K562 (cell line): ENCODE measurements around the gene RAB38.

ENCODE experiments used
- CTCF ChIP-seq, 3 experiments: IDR thresholded peaks in 2 of 3; conservative IDR thresholded peaks in 1 of 3; 2 replicates each; pipeline ENCODE4 v1.5.1; 2011 to 2012; ENCODE audit warnings: low read length in 3 of 3, mild to moderate bottlenecking in 3 of 3, control low read depth in 2 of 3, improper control_type of control experiment in 1 of 3, inconsistent platforms in 1 of 3, low read depth in 1 of 3, mixed read lengths in 1 of 3, moderate library complexity in 1 of 3; ENCODE audit not compliant: insufficient read depth in 2 of 3
- ESRRA ChIP-seq: fragments of 450-650 bp; IDR thresholded peaks from 2 replicates; pipeline ENCODE4 v1.6.1; 2014; ENCODE audit warnings: low read depth, mild to moderate bottlenecking, moderate library complexity, borderline replicate concordance
- GTF2F1 ChIP-seq: IDR thresholded peaks from 2 replicates; pipeline ENCODE4 v1.6.1; 2011; ENCODE audit warnings: low read depth, low read length, improper control_type of control experiment
- MTA2 ChIP-seq: fragments of 450-650 bp; IDR thresholded peaks from 2 replicates; pipeline ENCODE4 v1.6.1; 2016; ENCODE audit warnings: low read depth
- MXI1 ChIP-seq: IDR thresholded peaks from 2 replicates; pipeline ENCODE4 v1.6.1; 2011; ENCODE audit warnings: low read depth, mild to moderate bottlenecking, improper control_type of control experiment, low read length
- NBN ChIP-seq: fragments of 450-650 bp; IDR thresholded peaks from 2 replicates; pipeline ENCODE4 v1.6.1; 2016; ENCODE audit warnings: low read depth, mild to moderate bottlenecking
- NFIC ChIP-seq: fragments of 450-650 bp; IDR thresholded peaks from 2 replicates; pipeline ENCODE4 v1.6.1; 2017; ENCODE audit warnings: mild to moderate bottlenecking, inconsistent platforms
- POLR2A ChIP-seq: fragments of 450-650 bp; conservative IDR thresholded peaks from 2 replicates; pipeline ENCODE4 v1.6.1; 2016
- POLR2AphosphoS2 ChIP-seq: IDR thresholded peaks from 2 replicates; pipeline ENCODE4 v1.6.1; 2012; ENCODE audit warnings: low read length, improper control_type of control experiment
- REST ChIP-seq, 2 experiments: fragments of 450-650 bp; formaldehyde crosslinking in 1 of 2; IDR thresholded peaks; 2 replicates each; pipeline versions ENCODE4 v1.4.0 to v1.6.1; 2014 to 2020; ENCODE audit warnings: mild to moderate bottlenecking in 2 of 2, borderline replicate concordance in 1 of 2, low read depth in 1 of 2
- TF ChIP-seq, protein P1 (sequence below): fragments of 250-450 bp; sonication (Bioruptor Pico); IDR thresholded peaks from 2 replicates; pipeline ENCODE4 v1.4.0; 2020
- TF ChIP-seq, protein P2 (sequence below): sonication (generic); IDR thresholded peaks from 2 replicates; pipeline ENCODE4 v1.6.1; 2016
- TF ChIP-seq, protein P3 (sequence below): fragments of 450-650 bp; conservative IDR thresholded peaks from 2 replicates; pipeline ENCODE4 v1.6.1; 2016; ENCODE audit warnings: missing genetic modification characterization, low read depth, mild to moderate bottlenecking, missing compliant biosample characterization, moderate library complexity

GRCh38 chr11:88119561-88119960 is 55.7 kb downstream of the RAB38 start:
- no peak for TF ChIP-seq ESRRA
- no peak for TF ChIP-seq MTA2
- no peak for TF ChIP-seq CTCF (IDR thresholded peaks at IDR 0.05 in 2 of 3, conservative IDR thresholded peaks at IDR 0.05 in 1 of 3; ENCODE audit: insufficient read depth in 2 of 3, low read depth in 1 of 3, low read length in 3 of 3)
- no peak for TF ChIP-seq POLR2A
- TF ChIP-seq, protein P1, sequence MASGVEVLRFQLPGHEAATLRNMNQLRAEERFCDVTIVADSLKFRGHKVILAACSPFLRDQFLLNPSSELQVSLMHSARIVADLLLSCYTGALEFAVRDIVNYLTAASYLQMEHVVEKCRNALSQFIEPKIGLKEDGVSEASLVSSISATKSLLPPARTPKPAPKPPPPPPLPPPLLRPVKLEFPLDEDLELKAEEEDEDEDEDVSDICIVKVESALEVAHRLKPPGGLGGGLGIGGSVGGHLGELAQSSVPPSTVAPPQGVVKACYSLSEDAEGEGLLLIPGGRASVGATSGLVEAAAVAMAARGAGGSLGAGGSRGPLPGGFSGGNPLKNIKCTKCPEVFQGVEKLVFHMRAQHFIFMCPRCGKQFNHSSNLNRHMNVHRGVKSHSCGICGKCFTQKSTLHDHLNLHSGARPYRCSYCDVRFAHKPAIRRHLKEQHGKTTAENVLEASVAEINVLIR: no peak
- TF ChIP-seq, protein P2, sequence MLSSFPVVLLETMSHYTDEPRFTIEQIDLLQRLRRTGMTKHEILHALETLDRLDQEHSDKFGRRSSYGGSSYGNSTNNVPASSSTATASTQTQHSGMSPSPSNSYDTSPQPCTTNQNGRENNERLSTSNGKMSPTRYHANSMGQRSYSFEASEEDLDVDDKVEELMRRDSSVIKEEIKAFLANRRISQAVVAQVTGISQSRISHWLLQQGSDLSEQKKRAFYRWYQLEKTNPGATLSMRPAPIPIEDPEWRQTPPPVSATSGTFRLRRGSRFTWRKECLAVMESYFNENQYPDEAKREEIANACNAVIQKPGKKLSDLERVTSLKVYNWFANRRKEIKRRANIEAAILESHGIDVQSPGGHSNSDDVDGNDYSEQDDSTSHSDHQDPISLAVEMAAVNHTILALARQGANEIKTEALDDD: no peak
- TF ChIP-seq REST (IDR thresholded peaks at IDR 0.05; ENCODE audit: borderline replicate concordance): no peak
- TF ChIP-seq REST (CRISPR knock-in tag; IDR thresholded peaks at IDR 0.05; ENCODE audit: low read depth): no peak
- TF ChIP-seq NFIC: no peak
- TF ChIP-seq MXI1: no peak
- TF ChIP-seq, protein P3, sequence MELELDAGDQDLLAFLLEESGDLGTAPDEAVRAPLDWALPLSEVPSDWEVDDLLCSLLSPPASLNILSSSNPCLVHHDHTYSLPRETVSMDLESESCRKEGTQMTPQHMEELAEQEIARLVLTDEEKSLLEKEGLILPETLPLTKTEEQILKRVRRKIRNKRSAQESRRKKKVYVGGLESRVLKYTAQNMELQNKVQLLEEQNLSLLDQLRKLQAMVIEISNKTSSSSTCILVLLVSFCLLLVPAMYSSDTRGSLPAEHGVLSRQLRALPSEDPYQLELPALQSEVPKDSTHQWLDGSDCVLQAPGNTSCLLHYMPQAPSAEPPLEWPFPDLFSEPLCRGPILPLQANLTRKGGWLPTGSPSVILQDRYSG (tag): no peak
- TF ChIP-seq GTF2F1: no peak
- TF ChIP-seq POLR2AphosphoS2: no peak
- no peak for TF ChIP-seq NBN
